Measurements from ENCODE around the gene C6orf141. TPM values are rescaled to one million over a fixed set of nuclear protein-coding genes. Genes with fewer than 3 reads are reported as not detected.
"Not testable (repeated sequence)": the region's sequence is repeated elsewhere in the genome, so short reads cannot be mapped to it uniquely, and the experiment has no call there.

C6orf141 gene
- total RNA-seq, 2 experiments from 2014 or later: 0.86 to 1.0 TPM

DNA sequence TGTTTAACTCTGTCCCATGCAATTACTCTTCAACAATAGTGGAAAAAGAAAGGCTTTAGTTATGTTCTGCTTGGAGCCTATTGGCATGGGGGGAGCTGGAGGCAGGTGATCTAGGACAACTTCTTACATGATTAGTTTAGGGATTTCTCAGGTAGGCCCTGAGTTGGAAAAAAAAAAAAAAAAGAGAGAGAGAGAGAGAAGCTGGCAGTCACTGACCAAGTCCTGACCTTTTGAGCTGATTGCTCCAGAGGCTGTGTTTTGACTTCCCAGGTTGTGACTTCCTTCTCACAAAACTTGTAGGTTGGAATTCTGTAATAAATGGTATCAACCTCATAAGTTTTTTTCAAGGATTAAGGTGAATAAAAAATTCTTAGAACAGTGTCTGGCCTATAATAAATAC lies 7.8 kb downstream of the C6orf141 start:
- no peak for DNase-seq
- Mint-ChIP-seq H3K36me3 (no peaks in the 10 kb centered on the region), H3K9me3 (no peaks in the 10 kb centered on the region), H3K27ac (no peak overlapping the region), H3K4me3 (no peak overlapping the region), H3K27me3 (peaks cover 2% of the 10 kb centered on the region), H3K4me1 (ENCODE audit: low read depth) (peaks cover 4% of the 10 kb centered on the region)
- intact Hi-C loops (cut with micrococcal nuclease): no loop called here
- CTCF ChIA-PET: interaction anchor here (1.0 kb wide), 1 partner anchor 9 kb away, joined by 3 read pairs; no protein-coding TSS in a partner anchor
- POLR2A ChIA-PET: no interaction called here

- Mint-ChIP-seq H3K9me3 (no peaks in the 10 kb centered on the region), H3K4me3 (no peak overlapping the region), H3K36me3 (no peaks in the 10 kb centered on the region), H3K27ac (no peak overlapping the region), H3K27me3 (peaks cover 4% of the 10 kb centered on the region), H3K4me1 (ENCODE audit: low read depth) (no peaks in the 10 kb centered on the region)
- intact Hi-C loops (cut with micrococcal nuclease): no loop called here
- ChIA-PET CTCF (interaction anchor here (0.7 to 1.0 kb wide), 2 partner anchors 31 to 42 kb away, joined by 3 read pairs; no protein-coding TSS in a partner anchor), POLR2A (no interaction called here)
- no peak for DNase-seq
Observed at GRCh38 chr6:49563006-49563886, 12.8 kb downstream of the C6orf141 start.

- CTCF ChIA-PET: no interaction called here
- Mint-ChIP-seq H3K27me3 (peaks cover 4% of the 10 kb centered on the region), H3K36me3 (no peaks in the 10 kb centered on the region), H3K4me3 (no peak overlapping the region), H3K4me1 (ENCODE audit: low read depth) (no peaks in the 10 kb centered on the region), H3K9me3 (no peaks in the 10 kb centered on the region), H3K27ac (no peak overlapping the region)
- DNase-seq: no peak
- POLR2A ChIA-PET: no interaction called here
- intact Hi-C loops (cut with micrococcal nuclease): no loop called here
Observed at GRCh38 chr6:49564552-49564951, 14.1 kb downstream of the C6orf141 start.

DNA sequence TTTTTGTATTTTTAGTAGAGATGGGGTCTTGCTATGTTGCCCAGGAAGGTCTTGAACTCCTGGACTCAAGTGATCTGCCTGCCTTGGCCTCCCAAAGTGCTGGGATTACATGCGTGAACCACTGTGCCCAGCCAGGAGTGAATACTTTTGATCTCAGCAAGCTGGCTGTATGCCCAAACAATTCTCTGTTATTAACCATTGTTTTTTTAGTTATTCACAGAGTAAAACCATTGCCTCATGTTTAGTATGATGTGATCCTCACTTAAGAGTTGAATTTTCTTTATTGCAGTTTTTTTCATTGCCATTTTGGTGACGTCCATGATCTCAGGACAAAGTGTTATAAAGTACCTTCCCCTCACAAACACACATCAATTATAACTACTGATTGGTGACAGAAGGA lies 14.8 kb downstream of the C6orf141 start:
- peaks cover 6% of the 10 kb centered on the region for H3K27me3 Mint-ChIP-seq
- H3K4me3 Mint-ChIP-seq: no peak overlapping the region
- no peaks in the 10 kb centered on the region for H3K4me1 Mint-ChIP-seq (ENCODE audit: low read depth)
- H3K36me3 Mint-ChIP-seq: no peaks in the 10 kb centered on the region
- no peaks in the 10 kb centered on the region for H3K9me3 Mint-ChIP-seq
- no peak for DNase-seq
- CTCF ChIA-PET: interaction anchor here (0.6 kb wide), 1 partner anchor 530 kb away, joined by 3 read pairs; no protein-coding TSS in a partner anchor
- POLR2A ChIA-PET: no interaction called here
- H3K27ac Mint-ChIP-seq: no peak overlapping the region
- intact Hi-C loops (cut with micrococcal nuclease): no loop called here

- ChIA-PET CTCF (interaction anchor here (0.6 kb wide), 1 partner anchor 531 kb away, joined by 3 read pairs; no protein-coding TSS in a partner anchor), POLR2A (no interaction called here)
- Mint-ChIP-seq H3K27me3 (peaks cover 6% of the 10 kb centered on the region), H3K4me3 (no peak overlapping the region), H3K36me3 (no peaks in the 10 kb centered on the region), H3K9me3 (no peaks in the 10 kb centered on the region), H3K4me1 (ENCODE audit: low read depth) (no peaks in the 10 kb centered on the region), H3K27ac (no peak overlapping the region)
- intact Hi-C loops (cut with micrococcal nuclease): no loop called here
- no peak for DNase-seq
Observed at GRCh38 chr6:49565855-49566254, 15.4 kb downstream of the C6orf141 start.

DNA sequence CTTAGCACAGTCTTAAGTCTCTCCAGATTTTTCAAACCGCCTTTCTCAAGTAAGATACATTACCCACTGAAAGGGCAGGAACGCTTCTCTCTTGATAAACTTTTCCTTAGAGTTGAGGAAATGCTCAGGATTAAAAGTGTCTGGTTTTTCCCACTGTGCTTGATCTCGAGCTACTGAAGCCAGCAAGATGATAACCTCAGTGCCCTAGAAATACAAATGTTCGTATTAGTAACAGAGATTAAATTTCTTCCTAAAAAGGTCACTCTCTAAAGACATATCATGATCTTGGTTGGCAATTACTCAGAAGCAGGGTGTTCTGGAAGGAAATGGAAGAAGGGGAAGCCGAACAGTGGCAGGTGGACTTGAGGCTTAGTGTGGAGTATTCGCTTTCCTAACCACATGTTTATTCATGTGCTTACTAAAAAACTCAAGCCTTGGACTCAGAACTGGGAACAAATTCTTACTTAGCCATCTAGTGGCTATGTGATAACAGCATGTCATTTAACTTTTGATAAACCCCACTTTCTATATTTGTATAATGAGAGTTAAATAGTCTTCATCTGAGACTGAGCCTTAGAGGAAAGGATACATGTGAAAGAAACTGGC lies 20.1 kb downstream of the C6orf141 start:
- Mint-ChIP-seq H3K9me3 (no peaks in the 10 kb centered on the region), H3K4me1 (ENCODE audit: low read depth) (no peaks in the 10 kb centered on the region), H3K4me3 (no peak overlapping the region), H3K27ac (no peak overlapping the region), H3K27me3 (peaks cover 2% of the 10 kb centered on the region), H3K36me3 (no peaks in the 10 kb centered on the region)
- POLR2A ChIA-PET: no interaction called here
- DNase-seq: no peak
- intact Hi-C loops (cut with micrococcal nuclease): no loop called here
- CTCF ChIA-PET: no interaction called here

DNA sequence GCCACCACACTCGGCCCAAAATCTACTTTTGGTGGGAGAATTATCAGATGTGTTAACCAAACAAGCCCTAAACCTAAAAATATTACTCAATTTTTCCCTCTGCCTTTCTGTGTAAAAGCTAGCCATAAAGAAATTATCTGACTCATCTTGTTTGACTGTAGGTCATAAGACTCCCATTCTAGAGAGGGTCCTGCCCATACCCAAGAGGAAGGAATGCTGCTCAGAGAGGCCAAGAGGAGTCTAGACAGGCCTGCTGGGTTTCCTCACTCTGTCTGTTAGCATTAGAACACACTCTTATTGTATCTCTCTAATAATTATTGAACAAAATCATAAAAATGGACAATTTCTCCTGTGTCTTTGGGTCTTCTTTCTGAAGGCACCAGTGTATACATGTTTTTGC lies 26.1 kb downstream of the C6orf141 start:
- no peak overlapping the region for H3K4me3 Mint-ChIP-seq
- DNase-seq: no peak
- no peaks in the 10 kb centered on the region for H3K4me1 Mint-ChIP-seq (ENCODE audit: low read depth)
- H3K27ac Mint-ChIP-seq: no peak overlapping the region
- H3K9me3 Mint-ChIP-seq: no peaks in the 10 kb centered on the region
- intact Hi-C loops (cut with micrococcal nuclease): no loop called here
- CTCF ChIA-PET: interaction anchor here (1.3 kb wide), 1 partner anchor 44 kb away, joined by 3 read pairs; no protein-coding TSS in a partner anchor
- H3K36me3 Mint-ChIP-seq: no peaks in the 10 kb centered on the region
- H3K27me3 Mint-ChIP-seq: no peaks in the 10 kb centered on the region
- POLR2A ChIA-PET: no interaction called here

DNA sequence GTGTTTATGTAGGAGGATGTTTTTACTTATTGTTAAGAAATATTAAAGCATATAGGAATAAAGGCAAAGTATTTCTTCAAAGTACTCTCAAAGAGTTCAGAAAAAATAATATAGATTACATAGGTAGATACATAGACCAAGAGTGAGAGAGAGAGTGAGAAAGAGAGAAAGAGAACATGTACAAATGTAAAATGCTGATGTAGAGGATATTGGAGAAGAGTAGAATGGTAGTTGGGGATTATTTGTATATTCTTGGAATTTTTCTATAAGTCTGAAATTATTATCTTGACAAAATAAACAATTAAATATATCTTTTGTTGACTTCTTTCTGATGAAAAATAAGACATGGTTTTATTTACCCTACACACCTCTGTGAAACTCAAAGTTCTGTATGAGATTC lies 29.2 kb downstream of the C6orf141 start:
- Mint-ChIP-seq H3K27ac (no peak overlapping the region), H3K4me3 (no peak overlapping the region), H3K36me3 (no peaks in the 10 kb centered on the region), H3K4me1 (ENCODE audit: low read depth) (no peaks in the 10 kb centered on the region), H3K9me3 (no peaks in the 10 kb centered on the region), H3K27me3 (no peaks in the 10 kb centered on the region)
- POLR2A ChIA-PET: no interaction called here
- CTCF ChIA-PET: no interaction called here
- no peak for DNase-seq
- intact Hi-C loops (cut with micrococcal nuclease): no loop called here

DNA sequence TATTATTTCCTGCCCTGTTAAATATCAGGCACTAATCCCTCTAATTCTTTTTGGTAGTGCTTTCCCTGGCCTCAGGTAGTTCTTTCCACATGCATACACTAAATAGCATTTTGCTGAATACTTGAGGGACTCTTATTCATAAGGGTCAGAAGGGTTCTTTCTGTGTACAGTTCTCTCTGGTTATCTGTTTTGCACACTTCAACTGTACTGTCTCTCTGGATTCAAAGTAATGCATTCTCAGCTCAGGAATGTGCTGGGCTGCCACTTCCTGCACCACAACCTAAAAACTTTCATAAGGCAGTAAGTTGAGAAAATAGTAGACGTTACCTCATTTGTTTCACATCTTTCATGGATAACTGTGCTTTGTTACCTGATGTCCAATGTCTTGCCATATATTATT lies 32.1 kb downstream of the C6orf141 start:
- POLR2A ChIA-PET: no interaction called here

DNA sequence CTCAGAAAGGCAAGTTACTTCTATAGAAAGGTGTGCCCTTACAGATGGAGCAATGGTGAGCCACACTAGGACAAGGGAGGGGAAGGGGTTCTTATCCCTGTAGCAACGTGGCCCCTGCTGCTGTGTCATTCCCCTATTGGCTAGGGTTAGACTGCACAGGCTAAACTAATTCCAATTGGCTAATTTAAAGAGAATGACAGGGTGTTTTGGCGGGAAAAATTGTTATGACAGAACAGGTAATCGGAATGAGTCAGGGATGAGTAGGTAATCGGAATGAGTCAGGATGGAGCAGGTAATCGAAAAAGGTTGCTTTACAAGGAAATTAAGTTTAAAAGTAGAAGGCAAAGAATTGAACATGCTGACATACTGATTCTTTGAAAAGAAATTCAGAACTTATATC lies 36.8 kb downstream of the C6orf141 start:
- POLR2A ChIA-PET; CTCF ChIA-PET; H3K36me3 Mint-ChIP-seq; DNase-seq; H3K27ac Mint-ChIP-seq; H3K4me1 Mint-ChIP-seq (ENCODE audit: low read depth); intact Hi-C loops (cut with micrococcal nuclease); H3K9me3 Mint-ChIP-seq; H3K4me3 Mint-ChIP-seq; H3K27me3 Mint-ChIP-seq: not testable (repeated sequence)

More for the DNA sequence above, 32.1 kb downstream of the C6orf141 start:
- Mint-ChIP-seq H3K27me3 (no peaks in the 10 kb centered on the region), H3K27ac (no peak overlapping the region), H3K4me1 (ENCODE audit: low read depth) (no peaks in the 10 kb centered on the region), H3K4me3 (no peak overlapping the region), H3K36me3 (no peaks in the 10 kb centered on the region), H3K9me3 (no peaks in the 10 kb centered on the region)
- CTCF ChIA-PET: no interaction called here
- DNase-seq: no peak
- intact Hi-C loops (cut with micrococcal nuclease): no loop called here

Measured in activated CD4-positive, alpha-beta memory T cell treated with anti-CD3 and anti-CD28 coated beads for 36 hours (primary cell).